AG09319 (cell line): ENCODE measurements around the gene GET3.
A peak's percentile ranks its signal among the peaks of the same experiment; 100 is the strongest.

Source experiments
- DNase-seq: peaks from one replicate; pipeline ENCODE4 v3.0.0-alpha.2; 2010; ENCODE audit warnings: low read depth; ENCODE audit errors: extremely low read depth
- CTCF ChIP-seq: IDR thresholded peaks from 2 replicates; pipeline ENCODE4 v1.5.1; 2011; ENCODE audit warnings: low read depth, mild to moderate bottlenecking, inconsistent platforms, low read length, moderate library complexity

GET3 gene

GRCh38 chr19:12777217-12778016 is 40.1 kb downstream of the GET3 start:
- no peak for DNase-seq
- TF ChIP-seq CTCF = peak; percentile 94

DNA sequence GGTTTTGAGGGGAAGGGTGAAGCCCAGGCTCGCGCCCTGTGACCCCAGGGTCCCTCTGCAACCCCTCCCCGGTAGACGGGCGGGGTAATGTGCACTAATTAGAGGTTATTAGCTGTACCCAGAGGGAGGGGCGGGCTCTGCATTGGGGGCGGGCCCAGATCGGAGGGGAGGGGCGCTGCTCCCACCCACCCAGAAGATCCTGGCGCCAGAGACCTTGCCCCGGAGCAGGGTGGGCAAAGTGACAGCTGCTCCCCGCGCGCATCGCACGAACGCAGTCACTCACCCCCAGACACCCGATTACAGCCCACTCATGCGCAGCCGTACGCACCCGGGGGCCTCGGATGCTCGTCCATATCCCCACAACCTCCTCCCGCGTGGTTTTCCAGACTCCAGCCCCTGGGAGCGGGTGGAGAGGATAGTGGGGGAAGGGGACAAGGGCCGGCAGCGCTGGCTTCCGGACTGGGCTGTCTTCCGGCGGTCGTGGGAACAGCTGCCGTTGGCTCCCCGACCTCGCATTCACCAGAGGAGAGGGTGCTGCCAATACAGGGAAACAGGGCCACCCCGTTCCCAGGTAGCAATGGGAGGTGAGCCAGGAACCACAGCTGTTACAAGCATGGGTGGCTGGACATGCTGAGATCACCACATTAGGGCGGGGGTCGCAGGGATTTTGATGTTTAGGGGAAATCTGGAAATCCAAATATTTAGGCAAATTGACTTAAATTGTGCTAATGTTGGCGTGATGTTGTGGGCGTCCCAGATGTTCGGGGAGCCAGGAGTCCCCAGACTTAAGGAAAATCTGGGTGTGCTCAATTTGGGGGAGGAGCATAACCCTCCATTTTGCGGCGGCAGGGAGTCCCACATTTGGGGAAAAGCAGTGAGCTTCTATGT is 41.0 kb downstream of the GET3 start:
- DNase-seq = peak; percentile 39

DNA sequence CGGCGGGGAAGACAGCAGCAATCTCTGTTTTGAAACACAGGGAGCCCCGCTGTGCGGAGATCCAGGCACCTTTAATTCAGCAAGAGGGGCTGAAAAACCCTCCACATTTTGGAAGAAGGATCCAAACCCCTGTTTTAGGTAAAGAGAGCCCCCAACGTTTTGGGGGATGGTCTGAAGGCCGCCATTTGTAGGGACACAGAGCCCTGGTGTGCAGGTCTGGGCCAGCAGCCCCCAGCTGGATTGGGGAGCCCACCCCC is 41.5 kb downstream of the GET3 start:
- DNase-seq = no peak
- TF ChIP-seq CTCF = no peak

More for the DNA sequence above, 41.0 kb downstream of the GET3 start:
- no peak for TF ChIP-seq CTCF

GRCh38 chr19:12779162-12779993 is 42.1 kb downstream of the GET3 start:
- TF ChIP-seq CTCF = no peak

DNA sequence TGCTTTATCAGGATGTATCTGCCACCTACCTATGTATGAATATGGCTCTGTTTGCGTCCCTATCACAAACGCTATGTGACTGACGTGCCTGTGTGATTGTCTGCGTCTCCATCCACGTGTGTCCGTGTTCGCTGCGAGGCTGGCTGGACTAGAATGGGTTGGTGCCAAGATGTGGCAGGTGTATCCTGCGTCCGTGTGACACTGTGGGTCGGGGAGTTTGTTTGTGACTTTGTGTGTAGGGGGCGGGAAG is 44.8 kb downstream of the GET3 start:
- no peak for DNase-seq
- TF ChIP-seq CTCF = no peak

More at GRCh38 chr19:12779162-12779993, 42.1 kb downstream of the GET3 start:
- DNase-seq = peak; percentile 49

DNA sequence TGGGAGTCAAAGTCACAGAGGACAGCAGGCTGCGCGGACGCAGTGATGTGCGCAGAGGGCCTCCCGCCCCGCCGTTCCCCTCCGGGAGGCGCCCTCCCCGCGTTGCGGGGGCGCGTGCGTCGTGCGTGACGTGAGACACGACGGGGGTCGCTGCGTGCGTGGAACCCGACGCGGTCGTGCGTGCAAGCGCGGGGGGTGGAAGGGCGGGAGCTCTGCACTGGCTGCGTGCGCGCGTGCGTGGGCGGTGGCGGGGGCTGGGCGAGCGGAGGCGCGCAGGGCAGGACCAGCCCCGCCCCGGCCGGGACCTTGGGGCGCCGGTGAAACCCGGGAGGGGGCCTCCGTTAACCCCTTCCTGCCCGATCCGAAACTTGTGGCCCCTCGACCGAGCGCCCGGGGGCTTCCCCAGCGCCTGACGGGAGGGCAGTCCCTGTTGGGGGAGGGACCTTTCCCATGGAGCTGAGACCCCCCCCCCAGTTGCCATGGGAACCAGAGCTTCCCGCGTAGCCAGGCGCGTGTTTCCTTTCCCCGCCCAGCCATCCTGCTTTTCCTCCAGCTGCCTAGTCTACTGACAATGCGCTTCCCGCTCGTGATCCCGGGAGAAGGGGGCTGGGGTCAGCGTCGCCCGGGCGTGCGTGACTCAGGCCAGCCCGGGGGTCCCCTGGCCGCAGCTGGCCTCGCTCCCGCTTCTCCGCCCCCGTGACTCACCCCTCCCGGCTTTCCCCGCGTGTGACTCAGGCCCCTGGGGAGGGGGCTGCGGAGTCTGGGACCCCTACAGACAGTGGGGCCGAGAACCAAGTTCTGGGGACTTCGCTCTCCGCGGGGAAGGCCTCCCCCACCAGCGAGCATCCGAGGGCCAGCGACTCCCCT is 45.4 kb downstream of the GET3 start:
- peak; percentile 70 for DNase-seq
- TF ChIP-seq CTCF = no peak
